K562 (cell line): ENCODE measurements around the gene CLPSL2. TPM values are rescaled to one million over a fixed set of nuclear protein-coding genes. Genes with fewer than 3 reads are reported as not detected.

Experiments
- ATAC-seq: fragments of 200-7000 bp; cut with Tn5 transposase; 3 replicates; pipeline ENCODE4 v1.9.1; 2020; ENCODE audit warnings: moderate library complexity
- BruUV-seq: library from RNA; stranded (reverse); fragments of 400-500 nt; replicated peaks from 2 replicates; lab custom pipeline; 2021; lab: Mats Ljungman, UMichigan
- CTCF ChIA-PET: fragments of 300-600 bp; formaldehyde crosslinking; extraction: SDS; loops from one replicate; lab custom pipeline; 2021; ENCODE audit warnings: low intra/inter-chr PET ratio; lab: Yijun Ruan, JAX
- POLR2A ChIA-PET: fragments of 300-600, 350-650 bp; sonication (Branson Sonifier 250); formaldehyde crosslinking; extraction: SDS; loops from one replicate; lab custom pipeline; 2021; ENCODE audit warnings: antibody characterized with exemption, inconsistent platforms; lab: Yijun Ruan, JAX
- DNase-seq, 4 experiments: peaks; one replicate each; pipeline versions ENCODE4 v3.0.0 to v3.0.0-alpha.2; 2011 to 2018; ENCODE audit warnings: low spot score in 3 of 4, mixed read lengths in 3 of 4; ENCODE audit errors: extremely low read depth in 1 of 4
- FAIRE-seq: peaks from 2 replicates; lab custom pipeline; 2011; peaks lifted over from hg19 to GRCh38; lab: Jason Lieb, UNC
- H2AFZ ChIP-seq: 2 replicates; pipeline ENCODE4 v1.6.0; 2011; ENCODE audit warnings: low read depth, low read length, control low read depth, inconsistent platforms
- H3K27ac ChIP-seq: fragments of 200-600 bp; 3 replicates; pipeline ENCODE4 v1.8.0; 2011; ENCODE audit warnings: low read depth, mild to moderate bottlenecking, control low read depth, inconsistent platforms, low read length, moderate library complexity, mixed read lengths; ENCODE audit errors: extremely low read depth
- H3K27me3 ChIP-seq, 2 experiments: fragments of 300-600 bp in 1 of 2; 2 replicates in 1 of 2; 3 replicates in 1 of 2; pipeline versions ENCODE4 v1.6.0 to v1.8.0; 2011; ENCODE audit warnings: inconsistent platforms in 2 of 2, low read length in 2 of 2, mild to moderate bottlenecking in 1 of 2, mixed read lengths in 1 of 2, moderate library complexity in 1 of 2; ENCODE audit not compliant: control insufficient read depth in 2 of 2, insufficient read depth in 2 of 2
- H3K36me3 ChIP-seq: fragments of 300-600 bp; 3 replicates; pipeline ENCODE4 v1.8.0; 2011; ENCODE audit warnings: mild to moderate bottlenecking, low read length, inconsistent platforms; ENCODE audit not compliant: control insufficient read depth, insufficient read depth
- H3K4me1 ChIP-seq, 2 experiments: fragments of 200-600 bp in 1 of 2; replicated peaks in 1 of 2; 2 replicates in 1 of 2; 3 replicates in 1 of 2; pipeline versions ENCODE4 v1.5.1 to v1.8.0; 2011; ENCODE audit warnings: inconsistent platforms in 2 of 2, low read length in 2 of 2, mild to moderate bottlenecking in 1 of 2, mixed read lengths in 1 of 2, moderate library complexity in 1 of 2; ENCODE audit not compliant: control insufficient read depth in 2 of 2, insufficient read depth in 2 of 2
- H3K4me2 ChIP-seq: 2 replicates; pipeline ENCODE4 v1.6.1; 2011; ENCODE audit warnings: low read length, control low read depth, inconsistent platforms, mixed read lengths; ENCODE audit not compliant: insufficient read depth
- H3K4me3 ChIP-seq: fragments of 200-600 bp; sonication (generic), shearing (Covaris generic); 2 replicates; pipeline ENCODE4 v1.5.1; 2016; ENCODE audit warnings: control low read depth, inconsistent platforms
- H3K79me2 ChIP-seq: fragments of 200-600 bp; 3 replicates; pipeline ENCODE4 v1.8.0; 2011; ENCODE audit warnings: low read length, inconsistent platforms; ENCODE audit not compliant: control insufficient read depth, insufficient read depth
- H3K9ac ChIP-seq, 2 experiments: 2 replicates each; pipeline versions ENCODE4 v1.6.0 to v1.6.1; 2011; ENCODE audit warnings: low read depth in 2 of 2, low read length in 2 of 2, control low read depth in 1 of 2, inconsistent platforms in 1 of 2, mild to moderate bottlenecking in 1 of 2, mixed read lengths in 1 of 2; ENCODE audit not compliant: insufficient read depth in 1 of 2
- H3K9me1 ChIP-seq: one replicate; pipeline ENCODE4 v1.6.0; 2011; ENCODE audit warnings: inconsistent platforms, mild to moderate bottlenecking, low read length, moderate library complexity; ENCODE audit not compliant: control insufficient read depth, insufficient read depth
- H3K9me3 ChIP-seq: replicated peaks from 2 replicates; pipeline ENCODE4 v1.5.1; 2011; ENCODE audit warnings: low read depth, low read length, inconsistent platforms; ENCODE audit not compliant: control insufficient read depth, insufficient read depth
- H4K20me1 ChIP-seq: replicated peaks from 2 replicates; pipeline ENCODE4 v1.6.1; 2011; ENCODE audit warnings: low read length, inconsistent platforms, mixed read lengths; ENCODE audit not compliant: control insufficient read depth, insufficient read depth
- ATF1 ChIP-seq, 2 experiments: fragments of 450-650 bp in 1 of 2; IDR thresholded peaks; 2 replicates each; pipeline ENCODE4 v1.6.1; 2016; ENCODE audit warnings: missing compliant biosample characterization in 1 of 2, missing genetic modification characterization in 1 of 2
- BCL6 ChIP-seq: fragments of 250-450 bp; sonication (Bioruptor Pico); IDR thresholded peaks from 2 replicates; pipeline ENCODE4 v1.4.0; 2020
- CREBBP ChIP-seq: IDR thresholded peaks from one replicate; pipeline ENCODE4 v1.6.1; 2012; ENCODE audit warnings: low read depth, mild to moderate bottlenecking, control low read depth, inconsistent platforms, low read length
- ELF4 ChIP-seq: fragments of 450-650 bp; formaldehyde crosslinking; IDR thresholded peaks from 2 replicates; pipeline ENCODE4 v1.4.0; 2022; ENCODE audit warnings: missing genetic modification characterization
- MCM3 ChIP-seq: fragments of 450-650 bp; IDR thresholded peaks from 2 replicates; pipeline ENCODE4 v1.6.1; 2016
- MCM7 ChIP-seq, 2 experiments: fragments of 450-650 bp; IDR thresholded peaks; 2 replicates each; pipeline ENCODE4 v1.6.1; 2016 to 2018
- OTX1 ChIP-seq: fragments of 450-650 bp; formaldehyde crosslinking; IDR thresholded peaks from 2 replicates; pipeline ENCODE4 v1.4.0; 2022; ENCODE audit warnings: mild to moderate bottlenecking
- TAF9B ChIP-seq: fragments of 450-650 bp; IDR thresholded peaks from 2 replicates; pipeline ENCODE4 v1.6.1; 2018; ENCODE audit warnings: mild to moderate bottlenecking; ENCODE audit not compliant: partially characterized antibody
- UBTF ChIP-seq, 2 experiments: IDR thresholded peaks; 2 replicates each; pipeline ENCODE4 v1.6.1; 2012; ENCODE audit warnings: improper control_type of control experiment in 2 of 2, low read depth in 2 of 2, low read length in 2 of 2, borderline replicate concordance in 1 of 2
- USF1 ChIP-seq: sonication (generic); formaldehyde crosslinking; IDR thresholded peaks from 2 replicates; pipeline ENCODE4 v1.9.0; 2022; ENCODE audit warnings: mild to moderate bottlenecking, missing genetic modification reagents
- ZBTB26 ChIP-seq: fragments of 450-650 bp; formaldehyde crosslinking; IDR thresholded peaks from 2 replicates; pipeline ENCODE4 v1.4.0; 2022; ENCODE audit warnings: missing genetic modification characterization
- ZNF512 ChIP-seq: IDR thresholded peaks from 2 replicates; pipeline ENCODE4 v1.6.1; 2016; ENCODE audit warnings: missing genetic modification characterization, missing compliant biosample characterization
- whole genome bisulfite sequencing: fragments of 100-300 bp; shearing (Covaris generic); methylation state at CpG from one replicate; pipeline ENCODE4 v1.1.6; 2016; ENCODE audit warnings: low coverage, mixed read lengths; ENCODE audit not compliant: insufficient coverage; ENCODE audit errors: missing lambda C conversion rate; 5-methylcytosine and 5-hydroxymethylcytosine counted together
- in situ Hi-C: fragments of 300-500 bp; cut with MboI; formaldehyde crosslinking; loops from 4 replicates; pipeline ENCODE4 v1.15.0; 2018; ENCODE audit warnings: inconsistent platforms, mixed read lengths
- intact Hi-C: fragments of 100-400 bp; cut with micrococcal nuclease; formaldehyde crosslinking; loops from 2 replicates; pipeline ENCODE4 v1.14.2; 2022
- polyA plus RNA-seq, 8 experiments: library from polyadenylated mRNA; depleted of rRNA in 4 of 8; stranded (reverse) in 5 of 8; unstranded in 3 of 8; fragments of >200 nt; fragmentation: Nextera tagmentation in 2 of 8; fragmentation: Illumina TruSeq in 1 of 8; extraction: Ambion mirVana in 2 of 8; extraction: Trizol in 1 of 8; gene quantifications; 2 replicates each; pipeline versions ENCODE4 v1.2.1 to v1.2.3, GENCODE V29; 2011 to 2014; ENCODE audit warnings: inconsistent platforms in 1 of 8, missing spikeins in 1 of 8
- total RNA-seq, 7 experiments: library from RNA; depleted of rRNA in 6 of 7; stranded (reverse); fragments of >200 nt in 6 of 7; fragmentation: Illumina TruSeq in 2 of 7; extraction: Trizol in 2 of 7; gene quantifications; 2 replicates each; pipeline versions ENCODE4 v1.2.1 to v1.2.3, GENCODE V29; 2011 to 2021; ENCODE audit warnings: low replicate concordance in 1 of 7
- TF ChIP-seq, protein P1 (sequence below): fragments of 200-400 bp; formaldehyde crosslinking; IDR thresholded peaks from 2 replicates; pipeline ENCODE4 v1.6.1; 2017; ENCODE audit warnings: mild to moderate bottlenecking, low read depth, low read length, moderate library complexity

Gene CLPSL2
- total and polyA plus RNA-seq, 9 of the 15 experiments (the other 6 are each of a cell fraction or from before 2014, with no cell fraction given), result not detected

GRCh38 chr6:35788423-35788982 lies 12.1 kb downstream of the CLPSL2 start:
- Histone ChIP-seq H3K27me3 (peaks cover 60 to 62% of the 10 kb centered on the region in 2 experiments), H3K9me1 (no peaks in the 10 kb centered on the region), H3K4me3 (no peak overlapping the region), H3K9me3 (no peaks in the 10 kb centered on the region), H3K79me2 (no peaks in the 10 kb centered on the region), H3K4me2 (no peak overlapping the region), H3K4me1 (peaks cover 0 to 6% of the 10 kb centered on the region in 2 experiments; a peak in 3 of 5 replicates), H2AFZ (no peak overlapping the region), H3K27ac (no peak overlapping the region), H3K9ac (no peak overlapping the region), H3K36me3 (no peaks in the 10 kb centered on the region), H4K20me1 (no peaks in the 10 kb centered on the region; the same call in 1 of the 2 replicates)
- ATAC-seq (no peak), DNase-seq (peak in 1 of 4 experiments; percentile 13), FAIRE-seq (no peak)
- TF ChIP-seq ZBTB26 (CRISPR knock-in tag) (0 out of 2 replicates have a peak, but pooled peaks have one; percentile 18), USF1 (CRISPR knock-in tag) (no peak), MCM3 (peak; percentile 70; the same call in 1 of the 2 replicates), MCM7 (IDR thresholded peaks at IDR 0.05) (0 out of 4 replicates have a peak, but pooled peaks of 1 of the 2 experiments have one; percentile 59), ELF4 (CRISPR knock-in tag) (0 out of 2 replicates have a peak, but pooled peaks have one; percentile 26), TAF9B (no peak), UBTF (IDR thresholded peaks at IDR 0.05; ENCODE audit: borderline replicate concordance in 1 of 2, low read depth in 2 of 2, low read length in 2 of 2) (no peak), ATF1 (CRISPR knock-in tag; IDR thresholded peaks at IDR 0.05) (no peak), ATF1 (tag; IDR thresholded peaks at IDR 0.05) (no peak), BCL6 (CRISPR knock-in tag) (no peak), OTX1 (CRISPR knock-in tag) (0 out of 2 replicates have a peak, but pooled peaks have one; percentile 46), ZNF512 (tag) (no peak), CREBBP (peak; percentile 56)
- TF ChIP-seq, protein P1, sequence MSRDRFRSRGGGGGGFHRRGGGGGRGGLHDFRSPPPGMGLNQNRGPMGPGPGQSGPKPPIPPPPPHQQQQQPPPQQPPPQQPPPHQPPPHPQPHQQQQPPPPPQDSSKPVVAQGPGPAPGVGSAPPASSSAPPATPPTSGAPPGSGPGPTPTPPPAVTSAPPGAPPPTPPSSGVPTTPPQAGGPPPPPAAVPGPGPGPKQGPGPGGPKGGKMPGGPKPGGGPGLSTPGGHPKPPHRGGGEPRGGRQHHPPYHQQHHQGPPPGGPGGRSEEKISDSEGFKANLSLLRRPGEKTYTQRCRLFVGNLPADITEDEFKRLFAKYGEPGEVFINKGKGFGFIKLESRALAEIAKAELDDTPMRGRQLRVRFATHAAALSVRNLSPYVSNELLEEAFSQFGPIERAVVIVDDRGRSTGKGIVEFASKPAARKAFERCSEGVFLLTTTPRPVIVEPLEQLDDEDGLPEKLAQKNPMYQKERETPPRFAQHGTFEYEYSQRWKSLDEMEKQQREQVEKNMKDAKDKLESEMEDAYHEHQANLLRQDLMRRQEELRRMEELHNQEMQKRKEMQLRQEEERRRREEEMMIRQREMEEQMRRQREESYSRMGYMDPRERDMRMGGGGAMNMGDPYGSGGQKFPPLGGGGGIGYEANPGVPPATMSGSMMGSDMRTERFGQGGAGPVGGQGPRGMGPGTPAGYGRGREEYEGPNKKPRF, result no peak
- WGBS, result 0% methylated on average over 4 of the region's 4 CpGs
- in situ Hi-C loops (no loop called here), intact Hi-C loops (no loop called here)
- ChIA-PET POLR2A (interaction anchor here (0.6 to 3.6 kb wide), 5 partner anchors 9 to 139 kb away, joined by 3 to 48 read pairs (median 5); partner anchors contain the start of gene CLPS), CTCF (interaction anchor here (0.7 kb wide), 1 partner anchor 739 kb away, joined by 3 read pairs; no protein-coding TSS in a partner anchor)
- BruUV-seq, result no TSS peak
